Middle frontal gyrus (tissue), 1 donor: ENCODE results near the gene ULK1.

Experiments used
- DNase-seq: peaks from one replicate; pipeline ENCODE4 v3.0.0-alpha.2; 2015; ENCODE audit warnings: low spot score; ENCODE audit errors: extremely low spot score

ULK1 gene

DNA sequence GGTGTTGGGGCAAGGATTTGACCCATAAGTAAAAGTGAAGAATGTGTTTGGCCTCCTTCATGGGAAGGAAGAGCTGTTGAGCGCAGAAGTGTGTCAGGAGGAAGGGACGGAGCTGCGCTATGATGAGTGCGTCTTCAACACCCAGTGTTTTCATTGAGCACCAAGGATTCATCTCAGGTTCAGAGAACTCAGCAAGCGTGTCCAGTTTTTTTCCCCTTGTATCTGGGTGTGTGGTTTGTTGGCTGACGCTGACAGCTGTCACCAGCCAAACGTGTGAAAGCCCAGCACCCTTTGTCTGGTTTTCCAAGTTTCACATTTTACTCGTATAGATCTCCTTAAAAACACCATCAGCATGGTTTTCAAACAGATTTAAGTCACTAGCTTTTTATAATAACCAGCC, 67.6 kb downstream of the ULK1 start:
- DNase-seq = no peak

DNA sequence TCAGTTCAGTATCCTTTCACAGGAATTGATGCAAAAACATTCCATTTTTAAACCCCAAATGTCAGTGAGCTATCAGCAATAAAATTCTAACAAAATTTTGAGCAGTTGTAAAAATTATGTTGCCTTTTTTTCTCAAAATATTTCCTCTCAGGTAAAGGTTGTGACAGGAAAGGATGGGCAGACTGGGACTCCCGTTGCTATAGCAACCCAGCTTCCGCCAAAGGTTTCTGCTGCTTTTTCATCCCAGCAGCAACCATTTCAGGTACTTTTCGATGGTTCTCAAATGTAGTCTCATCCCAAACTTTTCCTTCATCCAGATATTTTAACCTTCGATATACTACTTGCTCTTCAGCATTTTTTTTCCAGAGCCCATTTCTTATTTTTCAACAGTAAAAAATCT, 69.0 kb downstream of the ULK1 start:
- no peak for DNase-seq

DNA sequence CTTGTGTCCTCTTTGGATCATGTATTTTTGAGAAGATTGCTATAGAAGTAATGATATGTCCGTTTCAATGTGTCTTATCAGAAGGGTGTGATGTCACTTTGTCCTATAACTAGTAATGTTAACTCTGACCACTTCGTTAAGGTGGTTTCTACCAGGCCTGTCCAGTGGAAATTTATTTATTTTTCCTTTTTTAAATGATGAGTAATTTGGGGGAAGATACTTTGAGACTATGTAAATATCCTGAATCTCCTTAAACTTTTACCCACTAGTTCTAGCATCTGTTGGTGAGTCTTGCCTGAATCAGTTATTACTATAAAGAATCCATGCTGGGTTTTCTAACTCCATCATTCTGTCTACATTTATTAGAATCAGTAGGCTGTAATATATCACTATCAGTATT, 70.7 kb downstream of the ULK1 start:
- DNase-seq = no peak

DNA sequence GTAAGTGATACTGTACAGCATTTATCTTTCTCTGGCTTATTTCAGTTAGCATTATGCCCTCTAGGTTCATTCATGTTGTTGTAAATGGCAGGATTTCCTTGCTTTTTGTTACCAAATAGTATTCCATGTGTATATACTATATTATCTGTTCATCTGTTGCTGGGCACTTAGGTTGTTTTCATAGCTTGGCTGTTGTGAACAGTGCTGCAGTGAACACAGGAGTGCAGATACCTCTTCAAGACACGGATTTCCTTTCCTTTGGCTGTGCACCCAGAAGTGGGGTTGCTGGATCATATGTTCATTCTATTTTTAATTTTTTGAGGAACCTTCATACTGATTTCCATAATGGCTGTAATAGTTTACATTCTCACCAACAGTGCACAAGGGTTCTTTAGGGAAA, 76.8 kb downstream of the ULK1 start:
- DNase-seq = no peak
